Liver (tissue), 9 donors: ENCODE measurements around the gene ERGIC3. TPM values are rescaled to one million over a fixed set of nuclear protein-coding genes. Genes with fewer than 3 reads are reported as not detected.

Source experiments
- DNase-seq: peaks from one replicate; pipeline ENCODE4 v3.0.0-alpha.2; 2017; ENCODE audit warnings: low spot score
- H3K27ac ChIP-seq, 2 donors: one replicate each; pipeline ENCODE4 v1.7.0; 2013; ENCODE audit warnings: inconsistent platforms in 2 of 2, low read length in 2 of 2, control low read depth in 1 of 2, low read depth in 1 of 2, mild to moderate bottlenecking in 1 of 2
- H3K27me3 ChIP-seq, 4 donors: one replicate each; pipeline versions ENCODE4 v1.6.1 to v1.7.0; 2013; ENCODE audit warnings: low read length in 3 of 4, inconsistent platforms in 1 of 4, mild to moderate bottlenecking in 1 of 4, moderate library complexity in 1 of 4; ENCODE audit not compliant: control insufficient read depth in 4 of 4, insufficient read depth in 4 of 4
- H3K36me3 ChIP-seq, 4 donors: one replicate each; pipeline versions ENCODE4 v1.6.1 to v1.7.0; 2013; ENCODE audit warnings: low read length in 3 of 4, mild to moderate bottlenecking in 3 of 4, low read depth in 1 of 4, moderate library complexity in 1 of 4; ENCODE audit not compliant: control insufficient read depth in 4 of 4, insufficient read depth in 3 of 4
- H3K4me1 ChIP-seq, 4 donors: one replicate each; pipeline versions ENCODE4 v1.6.1 to v1.7.0; 2013; ENCODE audit warnings: low read length in 3 of 4, mild to moderate bottlenecking in 3 of 4, moderate library complexity in 1 of 4; ENCODE audit not compliant: control insufficient read depth in 4 of 4, insufficient read depth in 4 of 4
- H3K4me3 ChIP-seq, 3 donors: one replicate each; pipeline versions ENCODE4 v1.6.1 to v1.7.0; 2013; ENCODE audit warnings: low read length in 3 of 3, control low read depth in 1 of 3, low read depth in 1 of 3, mild to moderate bottlenecking in 1 of 3
- H3K9ac ChIP-seq, 2 donors: one replicate each; pipeline ENCODE4 v1.7.0; 2013; ENCODE audit warnings: low read length in 2 of 2, mild to moderate bottlenecking in 2 of 2, moderate library complexity in 2 of 2, control low read depth in 1 of 2, low read depth in 1 of 2
- H3K9me3 ChIP-seq, 4 donors: one replicate each; pipeline versions ENCODE4 v1.6.1 to v1.7.0; 2013; ENCODE audit warnings: low read length in 3 of 4; ENCODE audit not compliant: control insufficient read depth in 4 of 4
- ATF3 ChIP-seq: IDR thresholded peaks from 2 replicates; pipeline ENCODE4 v1.6.1; 2016; ENCODE audit warnings: antibody characterized with exemption
- FOXA1 ChIP-seq: IDR thresholded peaks from 2 replicates; pipeline ENCODE4 v1.6.1; 2016; ENCODE audit warnings: antibody characterized with exemption
- FOXA2 ChIP-seq: IDR thresholded peaks from 2 replicates; pipeline ENCODE4 v1.6.1; 2016; ENCODE audit warnings: antibody characterized with exemption
- GABPA ChIP-seq, 2 donors: IDR thresholded peaks in 1 of 2; conservative IDR thresholded peaks in 1 of 2; 2 replicates each; pipeline ENCODE4 v1.6.1; 2016; ENCODE audit warnings: antibody characterized with exemption in 2 of 2, mild to moderate bottlenecking in 1 of 2, moderate library complexity in 1 of 2
- HNF4A ChIP-seq, 2 donors: conservative IDR thresholded peaks; 2 replicates each; pipeline ENCODE4 v1.6.1; 2016; ENCODE audit warnings: antibody characterized with exemption in 2 of 2, mild to moderate bottlenecking in 2 of 2
- HNF4G ChIP-seq: IDR thresholded peaks from 2 replicates; pipeline ENCODE4 v1.6.1; 2016; ENCODE audit warnings: antibody characterized with exemption
- JUND ChIP-seq, 2 donors: IDR thresholded peaks; 2 replicates each; pipeline ENCODE4 v1.6.1; 2016; ENCODE audit warnings: antibody characterized with exemption in 2 of 2
- NR2F2 ChIP-seq: IDR thresholded peaks from 2 replicates; pipeline ENCODE4 v1.6.1; 2016; ENCODE audit warnings: antibody characterized with exemption
- RAD21 ChIP-seq, 2 donors: IDR thresholded peaks; 2 replicates each; pipeline ENCODE4 v1.6.1; 2016; ENCODE audit warnings: antibody characterized with exemption in 2 of 2, mild to moderate bottlenecking in 2 of 2
- RXRA ChIP-seq, 2 donors: IDR thresholded peaks; 2 replicates each; pipeline ENCODE4 v1.6.1; 2017 to 2018; ENCODE audit warnings: antibody characterized with exemption in 2 of 2, mild to moderate bottlenecking in 1 of 2
- SP1 ChIP-seq: IDR thresholded peaks from 2 replicates; pipeline ENCODE4 v1.6.1; 2018; ENCODE audit warnings: antibody characterized with exemption, mild to moderate bottlenecking
- TAF1 ChIP-seq: conservative IDR thresholded peaks from 2 replicates; pipeline ENCODE4 v1.6.1; 2016; ENCODE audit warnings: antibody characterized with exemption, mild to moderate bottlenecking
- YY1 ChIP-seq: IDR thresholded peaks from 2 replicates; pipeline ENCODE4 v1.6.1; 2016; ENCODE audit warnings: antibody characterized with exemption, mild to moderate bottlenecking
- WGBS: extraction: QIAGEN DNeasy Blood & Tissue Kit; methylation state at CpG from one replicate; pipeline ENCODE4 v1.1.7; 2013; 5-methylcytosine and 5-hydroxymethylcytosine counted together
- polyA plus RNA-seq, 2 donors: library from polyadenylated mRNA; stranded (reverse) in 1 of 2; unstranded in 1 of 2; fragments of 200-250 nt in 1 of 2; fragments of >200 nt in 1 of 2; fragmentation: Nextera tagmentation in 1 of 2; extraction: Ambion mirVana in 1 of 2; gene quantifications; one replicate each; pipeline versions ENCODE4 v1.2.1 to v1.2.3, GENCODE V29; 2013 to 2015
- total RNA-seq, 2 donors: library from RNA; depleted of rRNA; stranded (reverse); fragments of >200 nt; gene quantifications; one replicate each; pipeline ENCODE4 v1.2.3, GENCODE V29; 2014
- TF ChIP-seq, protein P1 (sequence below): fragments of 150-350 bp; IDR thresholded peaks from 2 replicates; pipeline ENCODE4 v1.5.1; 2017; ENCODE audit warnings: improper control_type of control experiment, low read depth, low read length; ENCODE audit not compliant: missing input control
- TF ChIP-seq, protein P2 (sequence below): IDR thresholded peaks from 2 replicates; pipeline ENCODE4 v1.6.1; 2016; ENCODE audit warnings: antibody characterized with exemption
- donor health status: healthy.
- donor health status: healthy.
- donor health status: healthy.
- donor health status: healthy.
- donor health status: healthy.

ERGIC3 gene
- total and polyA plus RNA-seq, 4 donors: 110 to 167 (median 120) TPM

GRCh38 chr20:35503281-35503680 lies 38.6 kb upstream of the ERGIC3 start:
- DNase-seq: no peak
- no peaks in the 10 kb centered on the region for H3K27me3 ChIP-seq
- H3K27ac ChIP-seq: no peak overlapping the region
- WGBS: 95% methylated on average over 10 of the region's 10 CpGs
- H3K36me3 ChIP-seq: peaks cover 6 to 81% (median 35%) of the 10 kb centered on the region in 4 donors
- no peaks in the 10 kb centered on the region for H3K9me3 ChIP-seq
- no peak overlapping the region for H3K4me3 ChIP-seq
- TF ChIP-seq FOXA1 (no peak), HNF4A (conservative IDR thresholded peaks at IDR 0.05) (no peak), NR2F2 (no peak), GABPA (IDR thresholded peaks at IDR 0.05 in 1 of 2, conservative IDR thresholded peaks at IDR 0.05 in 1 of 2) (no peak), YY1 (no peak), SP1 (no peak), JUND (IDR thresholded peaks at IDR 0.05) (no peak), FOXA2 (no peak), HNF4G (no peak), RXRA (IDR thresholded peaks at IDR 0.05) (no peak), TAF1 (no peak)
- TF ChIP-seq, protein P1, sequence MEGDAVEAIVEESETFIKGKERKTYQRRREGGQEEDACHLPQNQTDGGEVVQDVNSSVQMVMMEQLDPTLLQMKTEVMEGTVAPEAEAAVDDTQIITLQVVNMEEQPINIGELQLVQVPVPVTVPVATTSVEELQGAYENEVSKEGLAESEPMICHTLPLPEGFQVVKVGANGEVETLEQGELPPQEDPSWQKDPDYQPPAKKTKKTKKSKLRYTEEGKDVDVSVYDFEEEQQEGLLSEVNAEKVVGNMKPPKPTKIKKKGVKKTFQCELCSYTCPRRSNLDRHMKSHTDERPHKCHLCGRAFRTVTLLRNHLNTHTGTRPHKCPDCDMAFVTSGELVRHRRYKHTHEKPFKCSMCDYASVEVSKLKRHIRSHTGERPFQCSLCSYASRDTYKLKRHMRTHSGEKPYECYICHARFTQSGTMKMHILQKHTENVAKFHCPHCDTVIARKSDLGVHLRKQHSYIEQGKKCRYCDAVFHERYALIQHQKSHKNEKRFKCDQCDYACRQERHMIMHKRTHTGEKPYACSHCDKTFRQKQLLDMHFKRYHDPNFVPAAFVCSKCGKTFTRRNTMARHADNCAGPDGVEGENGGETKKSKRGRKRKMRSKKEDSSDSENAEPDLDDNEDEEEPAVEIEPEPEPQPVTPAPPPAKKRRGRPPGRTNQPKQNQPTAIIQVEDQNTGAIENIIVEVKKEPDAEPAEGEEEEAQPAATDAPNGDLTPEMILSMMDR: no peak
- H3K9ac ChIP-seq: no peak overlapping the region
- no peaks in the 10 kb centered on the region for H3K4me1 ChIP-seq

- 94% methylated on average over 16 of the region's 16 CpGs for WGBS
- DNase-seq: no peak
- Histone ChIP-seq H3K27ac (no peak overlapping the region), H3K9ac (no peak overlapping the region), H3K9me3 (no peaks in the 10 kb centered on the region), H3K4me1 (no peaks in the 10 kb centered on the region), H3K4me3 (no peak overlapping the region), H3K27me3 (no peaks in the 10 kb centered on the region), H3K36me3 (peaks cover 6 to 83% (median 33%) of the 10 kb centered on the region in 4 donors)
- TF ChIP-seq RAD21 (IDR thresholded peaks at IDR 0.05): no peak
- TF ChIP-seq, protein P1: no peak
These were observed 37.9 kb upstream of the ERGIC3 start for GRCh38 chr20:35503841-35504561.

- over 99% methylated on average over 5 of the region's 5 CpGs for WGBS
- peaks cover 6 to 83% (median 30%) of the 10 kb centered on the region in 4 donors for H3K36me3 ChIP-seq
These were observed 37.1 kb upstream of the ERGIC3 start for GRCh38 chr20:35504751-35505150.

More at GRCh38 chr20:35504751-35505150, 37.1 kb upstream of the ERGIC3 start:
- no peak overlapping the region for H3K9ac ChIP-seq
- no peaks in the 10 kb centered on the region for H3K4me1 ChIP-seq
- H3K27me3 ChIP-seq: no peaks in the 10 kb centered on the region
- no peak overlapping the region for H3K4me3 ChIP-seq
- H3K9me3 ChIP-seq: no peaks in the 10 kb centered on the region
- TF ChIP-seq HNF4G (no peak), HNF4A (conservative IDR thresholded peaks at IDR 0.05) (no peak), ATF3 (no peak), RXRA (IDR thresholded peaks at IDR 0.05) (no peak), GABPA (IDR thresholded peaks at IDR 0.05 in 1 of 2, conservative IDR thresholded peaks at IDR 0.05 in 1 of 2) (no peak), YY1 (no peak), FOXA1 (no peak), NR2F2 (no peak), FOXA2 (no peak)
- TF ChIP-seq, protein P2, sequence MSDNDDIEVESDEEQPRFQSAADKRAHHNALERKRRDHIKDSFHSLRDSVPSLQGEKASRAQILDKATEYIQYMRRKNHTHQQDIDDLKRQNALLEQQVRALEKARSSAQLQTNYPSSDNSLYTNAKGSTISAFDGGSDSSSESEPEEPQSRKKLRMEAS: no peak
- no peak for DNase-seq
- H3K27ac ChIP-seq: no peak overlapping the region
